GM19397 (cell line): ENCODE data around the gene SRPX.

Experiments
- ATAC-seq: cut with Tn5 transposase; IDR thresholded peaks from one replicate; pipeline ENCODE4 v1.9.1; 2021; ENCODE audit warnings: mild to moderate bottlenecking, moderate library complexity; ENCODE audit not compliant: unreplicated experiment

SRPX gene

DNA sequence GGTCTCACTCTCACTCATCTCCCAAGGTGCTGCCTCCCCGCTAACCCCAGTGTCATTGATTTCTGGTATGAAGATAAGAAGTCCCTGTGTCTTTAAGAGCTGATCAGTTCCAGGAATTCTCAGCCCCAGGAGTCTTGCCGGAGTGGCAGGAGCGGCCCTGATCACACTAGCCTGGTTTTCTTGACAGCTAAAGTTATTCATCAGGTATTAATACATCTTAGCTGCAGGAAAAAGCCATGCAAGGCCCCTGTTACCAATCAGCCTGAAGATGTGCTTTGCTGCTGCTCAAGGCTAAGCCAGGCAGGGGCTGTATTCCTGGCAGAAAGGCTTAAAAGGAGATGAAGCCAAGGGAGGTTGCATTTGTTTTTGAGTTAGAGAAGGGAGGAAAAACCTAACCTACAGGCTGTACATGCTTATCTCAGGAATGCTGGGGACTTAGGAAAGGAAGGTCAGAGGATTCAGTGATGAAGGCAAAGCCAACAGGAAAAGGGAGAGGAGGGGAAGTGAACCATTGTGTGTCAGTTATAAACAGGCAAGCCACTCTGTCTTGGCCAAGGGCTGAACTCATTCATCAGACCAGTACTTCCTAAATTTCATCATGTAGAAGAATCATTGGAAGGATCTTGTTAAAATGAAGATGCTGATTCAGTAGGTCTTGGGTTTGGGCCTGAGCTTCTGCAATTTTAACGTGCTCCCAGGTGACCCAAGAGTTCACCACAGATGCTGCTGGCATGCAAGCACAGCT, 8.6 kb downstream of the SRPX start:
- no peak for ATAC-seq

DNA sequence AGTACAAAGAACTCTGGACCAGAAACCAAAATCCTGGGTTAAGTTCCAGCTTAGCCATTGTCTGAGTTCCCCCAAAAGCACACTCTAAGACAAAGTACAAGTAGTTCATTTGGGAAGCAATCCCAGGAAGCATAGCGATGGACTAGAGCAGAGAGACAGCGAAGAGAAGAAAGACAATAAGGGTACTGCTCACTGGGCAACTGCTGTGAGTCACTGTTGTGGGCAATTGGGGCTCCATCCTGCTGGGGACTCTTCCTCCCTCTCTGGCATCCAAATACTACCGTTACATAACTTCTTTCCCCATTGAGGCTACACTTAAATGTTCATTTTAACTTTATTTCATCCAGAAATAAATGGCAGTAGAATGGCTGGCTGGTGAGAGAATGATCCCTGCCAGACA, 14.1 kb downstream of the SRPX start:
- no peak for ATAC-seq

GRCh38 chrX:38206036-38206435, 14.6 kb downstream of the SRPX start:
- no peak for ATAC-seq

DNA sequence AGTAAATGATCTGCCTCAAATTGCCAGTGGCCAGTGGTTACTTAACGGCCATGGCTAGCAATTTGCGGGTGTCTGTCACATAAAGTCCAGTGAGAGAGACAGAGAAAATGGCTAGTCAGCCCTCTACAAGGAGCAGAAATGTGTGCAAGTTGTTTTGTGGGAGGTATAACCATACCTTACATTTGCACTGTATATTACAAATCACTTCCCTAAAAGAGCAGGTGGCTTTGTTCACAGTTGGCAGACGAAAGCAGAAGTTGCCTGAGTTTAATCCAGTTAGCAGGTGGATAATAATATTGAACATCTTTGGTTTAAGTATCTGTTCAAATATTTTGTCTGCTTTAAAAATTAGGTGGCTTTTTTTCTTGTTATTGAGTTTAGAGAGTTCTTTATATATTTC, 15.6 kb downstream of the SRPX start:
- ATAC-seq = no peak

GRCh38 chrX:38192007-38192810, 28.5 kb downstream of the SRPX start:
- ATAC-seq = no peak

GRCh38 chrX:38189431-38190250, 31.0 kb downstream of the SRPX start:
- no peak for ATAC-seq

DNA sequence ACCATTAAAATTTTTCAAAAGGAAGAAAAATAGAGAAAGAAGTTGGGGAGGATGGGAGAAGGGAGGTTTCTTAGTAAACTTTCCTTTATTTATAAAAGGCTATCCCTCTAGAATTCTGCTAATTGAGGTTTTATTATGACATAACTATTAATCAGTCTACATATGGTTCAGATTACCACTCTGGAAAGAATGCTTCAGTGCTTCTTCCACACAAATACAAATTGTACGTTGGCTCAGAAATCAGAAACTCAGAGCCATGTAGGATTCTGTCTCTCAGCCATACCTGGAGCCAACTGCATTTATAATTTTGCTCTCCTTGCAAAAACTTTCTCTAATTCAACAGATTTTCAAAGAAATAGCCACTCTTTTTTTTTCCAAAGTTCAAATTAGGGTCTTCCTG, 37.1 kb downstream of the SRPX start:
- ATAC-seq = no peak

DNA sequence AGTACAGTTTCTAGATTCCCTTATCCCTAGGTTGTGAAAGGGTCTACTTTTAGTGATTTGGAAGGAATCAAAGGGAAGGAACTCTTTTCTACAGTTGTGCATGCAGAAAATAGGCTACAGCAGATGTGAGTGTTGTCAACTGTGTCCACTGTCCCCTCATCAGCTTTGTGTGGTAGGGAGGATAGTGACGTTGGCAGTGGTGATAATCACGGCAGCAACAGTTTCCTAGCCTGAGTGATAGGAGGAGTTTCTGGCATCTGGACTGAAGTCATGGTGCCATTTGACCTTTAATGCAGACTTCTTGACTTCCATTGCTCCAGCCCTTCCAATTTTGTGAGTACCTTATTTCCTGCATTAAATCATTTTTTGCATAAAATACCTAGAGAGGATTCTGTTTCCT, 39.3 kb downstream of the SRPX start:
- no peak for ATAC-seq

- ATAC-seq = no peak
Observed at GRCh38 chrX:38178396-38178795, 42.3 kb downstream of the SRPX start.

DNA sequence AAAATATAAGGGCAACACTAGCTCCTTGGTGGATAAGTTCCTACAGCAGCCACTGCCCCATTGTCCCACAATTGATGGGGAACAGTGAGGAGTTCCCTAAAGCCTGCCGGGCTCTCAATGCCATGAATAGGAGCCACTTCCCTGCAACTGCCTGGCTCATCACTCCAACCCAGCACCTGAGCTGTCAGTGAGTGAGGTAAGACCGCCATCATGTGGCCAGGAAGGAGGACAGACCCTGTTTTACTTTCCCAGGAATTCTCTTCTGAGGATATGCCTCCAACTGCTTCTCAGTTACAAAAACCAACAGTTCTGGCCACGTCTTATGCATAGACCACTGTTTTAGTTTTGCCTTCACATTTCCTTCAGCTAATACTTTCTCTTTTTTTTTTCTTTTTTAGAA, 45.5 kb downstream of the SRPX start:
- ATAC-seq = no peak

- ATAC-seq = no peak
Observed at GRCh38 chrX:38172596-38172995, 48.1 kb downstream of the SRPX start.

GRCh38 chrX:38170556-38170955, 50.1 kb downstream of the SRPX start:
- ATAC-seq = no peak

- no peak for ATAC-seq
Observed at GRCh38 chrX:38166478-38167083, 54.1 kb downstream of the SRPX start.

DNA sequence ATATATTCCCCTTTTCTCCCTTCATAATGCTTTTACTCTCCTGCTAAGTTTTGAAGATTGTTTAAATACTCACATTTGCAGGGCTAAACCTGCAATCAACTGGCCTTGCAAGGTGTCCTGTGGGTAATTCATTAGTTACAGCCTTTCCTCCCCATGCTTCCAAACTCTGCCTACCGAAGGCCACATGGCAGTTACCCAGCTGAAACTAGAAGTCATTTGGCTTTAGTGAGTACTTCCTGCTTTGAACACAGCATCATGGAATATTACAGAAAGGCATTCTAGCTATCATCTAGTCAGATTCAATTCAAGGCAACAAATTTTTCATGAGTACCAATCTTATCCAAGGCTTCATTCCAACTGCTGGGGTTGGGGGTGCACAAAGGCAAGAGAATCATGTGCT, 55.6 kb downstream of the SRPX start:
- no peak for ATAC-seq

- ATAC-seq = no peak
Observed at GRCh38 chrX:38163193-38163592, 57.5 kb downstream of the SRPX start.

DNA sequence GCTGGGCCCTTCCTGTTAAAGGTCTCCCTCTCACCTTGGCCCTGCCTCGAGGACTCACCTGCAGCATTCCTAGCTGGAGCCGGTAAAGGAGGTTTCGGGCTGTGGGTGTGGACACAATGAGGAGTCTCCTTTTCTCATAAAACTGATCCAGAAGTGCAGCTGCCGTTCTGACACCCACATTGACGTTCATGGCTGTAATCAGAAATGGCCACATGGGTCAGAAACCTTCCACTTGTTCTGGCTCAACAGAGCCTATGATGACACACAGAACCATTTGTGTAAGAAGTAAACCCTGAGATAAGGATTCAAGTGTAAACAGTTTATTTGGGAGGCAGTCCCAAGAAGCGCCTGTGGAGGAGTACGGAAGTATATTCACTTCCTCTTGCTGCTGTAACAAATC, 63.8 kb downstream of the SRPX start:
- ATAC-seq = no peak

DNA sequence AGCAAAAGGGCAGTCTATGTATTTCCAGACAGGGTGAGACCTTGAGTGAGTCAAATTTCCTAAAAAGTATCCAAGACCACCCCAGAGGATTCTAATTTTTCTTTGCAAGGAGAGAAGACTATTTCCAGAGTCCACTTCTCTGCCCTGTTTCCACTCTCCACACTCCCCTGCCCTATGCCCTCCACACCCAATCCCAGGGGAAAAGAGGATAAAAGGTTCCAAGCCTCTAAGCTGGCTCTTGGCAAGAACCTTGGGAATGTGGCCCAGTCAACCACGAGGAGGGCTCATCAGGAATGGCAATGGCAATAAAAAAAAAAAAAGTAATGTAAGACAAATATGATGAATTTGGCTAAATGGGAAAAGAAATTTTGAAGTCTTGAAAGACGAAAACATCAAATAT, 65.9 kb downstream of the SRPX start:
- ATAC-seq = no peak

GRCh38 chrX:38154340-38154739, 66.3 kb downstream of the SRPX start:
- ATAC-seq = no peak

DNA sequence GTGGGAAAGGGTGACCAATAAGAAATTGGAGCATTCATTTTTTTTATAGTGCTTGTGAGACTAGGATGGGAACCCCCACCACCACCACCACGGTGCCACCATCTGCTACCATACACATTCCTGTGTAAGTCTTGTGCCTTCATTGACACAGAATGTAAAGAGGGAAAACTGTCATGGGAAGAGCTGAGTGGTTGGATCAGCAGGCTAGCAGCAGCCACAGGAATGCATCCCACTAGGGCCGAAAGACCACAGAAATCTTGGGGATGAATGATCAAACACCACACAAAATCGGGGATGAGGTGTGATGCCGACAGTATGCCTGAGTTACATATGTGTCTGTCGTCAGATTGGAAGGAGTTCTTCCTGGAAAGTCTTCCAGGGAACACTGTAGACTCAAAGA, 69.2 kb downstream of the SRPX start:
- no peak for ATAC-seq

GRCh38 chrX:38150993-38151392, 69.7 kb downstream of the SRPX start:
- ATAC-seq = no peak

GRCh38 chrX:38149016-38149415, 71.7 kb downstream of the SRPX start:
- no peak for ATAC-seq
